Testis (tissue), 2 donors: ENCODE data around the gene TMEM207.

ENCODE experiments used
- POLR2A ChIP-seq: fragments of 450-650 bp; IDR thresholded peaks from one replicate; pipeline ENCODE4 v1.6.1; 2017; ENCODE audit warnings: antibody characterized with exemption, mild to moderate bottlenecking, moderate library complexity
- TF ChIP-seq, protein P1 (sequence below), 3 experiments: fragments of 450-650 bp in 2 of 3; fragments of 200-600 bp in 1 of 3; sonication (generic) in 1 of 3; IDR thresholded peaks; one replicate each; pipeline ENCODE4 v1.5.1; 2016 to 2019; ENCODE audit warnings: antibody characterized with exemption in 3 of 3, mild to moderate bottlenecking in 2 of 3, moderate library complexity in 1 of 3

DNA sequence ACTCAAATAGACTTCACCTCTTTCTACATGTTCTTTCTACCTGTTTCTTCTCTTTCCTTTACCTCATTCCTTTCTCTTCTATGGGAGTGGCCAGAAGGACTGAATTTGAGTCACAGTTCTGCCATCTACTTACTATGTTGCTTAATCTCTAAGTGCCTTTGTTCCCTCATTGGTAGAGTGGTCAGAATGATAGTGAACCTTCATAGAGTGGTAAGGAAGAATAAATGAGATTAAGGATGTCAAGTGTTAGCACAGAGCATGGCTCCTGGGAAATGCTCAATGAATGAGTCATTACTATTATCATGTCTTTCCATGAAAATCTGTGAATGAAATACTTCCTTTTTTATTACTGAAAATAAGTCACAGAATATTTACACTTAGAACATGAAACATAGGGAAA, 17.5 kb downstream of the TMEM207 start:
- TF ChIP-seq, protein P1, sequence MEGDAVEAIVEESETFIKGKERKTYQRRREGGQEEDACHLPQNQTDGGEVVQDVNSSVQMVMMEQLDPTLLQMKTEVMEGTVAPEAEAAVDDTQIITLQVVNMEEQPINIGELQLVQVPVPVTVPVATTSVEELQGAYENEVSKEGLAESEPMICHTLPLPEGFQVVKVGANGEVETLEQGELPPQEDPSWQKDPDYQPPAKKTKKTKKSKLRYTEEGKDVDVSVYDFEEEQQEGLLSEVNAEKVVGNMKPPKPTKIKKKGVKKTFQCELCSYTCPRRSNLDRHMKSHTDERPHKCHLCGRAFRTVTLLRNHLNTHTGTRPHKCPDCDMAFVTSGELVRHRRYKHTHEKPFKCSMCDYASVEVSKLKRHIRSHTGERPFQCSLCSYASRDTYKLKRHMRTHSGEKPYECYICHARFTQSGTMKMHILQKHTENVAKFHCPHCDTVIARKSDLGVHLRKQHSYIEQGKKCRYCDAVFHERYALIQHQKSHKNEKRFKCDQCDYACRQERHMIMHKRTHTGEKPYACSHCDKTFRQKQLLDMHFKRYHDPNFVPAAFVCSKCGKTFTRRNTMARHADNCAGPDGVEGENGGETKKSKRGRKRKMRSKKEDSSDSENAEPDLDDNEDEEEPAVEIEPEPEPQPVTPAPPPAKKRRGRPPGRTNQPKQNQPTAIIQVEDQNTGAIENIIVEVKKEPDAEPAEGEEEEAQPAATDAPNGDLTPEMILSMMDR (IDR thresholded peaks at IDR 0.05) = no peak
- no peak for TF ChIP-seq POLR2A
